ENCODE data around the gene DDAH2.
A peak's percentile ranks its signal among the peaks of the same experiment; 100 is the strongest.
"Not testable (repeated sequence)": the region's sequence is repeated elsewhere in the genome, so short reads cannot be mapped to it uniquely, and the experiment has no call there.

The DDAH2 gene

DNA sequence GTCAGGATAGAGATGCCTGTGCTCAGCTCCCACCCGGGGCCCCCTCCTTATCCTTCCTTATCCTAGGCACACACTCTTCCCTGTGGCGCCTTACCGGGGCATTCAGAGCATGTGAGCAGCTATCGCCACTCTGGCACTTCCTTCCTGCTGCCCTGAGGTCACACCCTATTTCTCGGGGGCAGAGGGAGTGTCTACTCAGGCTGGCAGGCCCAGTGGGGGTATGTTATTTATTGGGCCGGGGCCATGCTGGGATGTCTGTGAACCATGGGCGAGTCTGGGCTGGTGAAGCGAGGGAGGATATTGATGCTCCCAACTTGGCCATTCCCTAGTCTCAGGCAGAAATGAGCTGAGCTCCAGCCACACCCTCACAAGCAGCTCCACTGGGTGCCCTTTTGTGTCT lies 17.9 kb downstream of the DDAH2 start:
- no peak for DNase-seq

DNA sequence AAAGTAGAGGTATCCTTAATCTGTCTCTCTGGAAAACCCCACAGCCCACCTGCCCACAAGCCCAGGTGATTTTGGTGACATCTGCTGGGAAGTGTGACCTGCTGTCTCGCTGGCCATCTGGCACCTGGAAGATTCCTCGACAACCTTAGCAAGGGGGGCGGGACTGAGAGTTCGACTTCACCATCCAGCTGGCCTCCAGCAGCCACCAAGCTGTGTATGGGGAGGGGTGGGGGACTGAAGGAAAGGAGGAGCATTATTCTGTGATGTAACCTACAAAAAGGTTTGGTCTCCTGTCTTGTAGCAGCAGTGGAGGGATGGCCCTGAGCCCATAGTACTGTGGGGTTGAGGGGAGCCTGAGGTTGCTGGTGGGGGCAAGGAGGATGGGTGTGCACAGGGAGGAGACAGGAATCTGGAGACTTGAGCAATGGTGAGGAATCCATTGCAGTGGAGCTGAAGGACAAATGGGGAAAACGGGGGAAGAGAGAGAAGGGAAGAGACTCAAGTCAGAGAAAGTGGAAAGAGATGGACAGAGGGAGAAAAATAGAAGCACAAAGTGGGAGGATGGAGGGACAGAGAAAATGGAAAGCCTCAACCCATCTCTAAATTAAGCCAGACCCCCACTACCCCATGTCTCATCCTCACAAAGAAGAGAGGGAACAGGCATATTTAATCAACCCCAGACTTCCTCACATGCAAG lies 18.4 kb downstream of the DDAH2 start:
- DNase-seq, result no peak

DNA sequence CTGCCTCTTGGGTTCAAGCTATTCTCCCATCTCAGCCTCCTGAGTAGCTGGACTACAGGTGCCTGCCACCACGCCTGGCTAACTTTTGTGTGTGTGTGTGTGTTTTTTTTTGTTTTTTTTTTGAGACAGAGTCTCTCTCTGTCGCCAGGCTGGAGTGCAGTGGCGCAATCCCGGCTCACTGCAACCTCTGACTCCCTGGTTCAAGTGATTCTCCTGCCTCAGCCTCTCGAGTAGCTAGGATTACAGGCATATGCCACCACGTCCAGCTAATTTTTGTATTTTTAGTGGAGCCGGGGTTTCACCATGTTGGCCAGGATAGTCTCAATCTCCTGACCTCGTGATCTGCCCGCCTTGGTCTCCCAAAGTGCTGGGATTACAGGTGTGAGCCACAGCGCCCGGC lies 19.9 kb downstream of the DDAH2 start:
- DNase-seq, result not testable (repeated sequence)

DNA sequence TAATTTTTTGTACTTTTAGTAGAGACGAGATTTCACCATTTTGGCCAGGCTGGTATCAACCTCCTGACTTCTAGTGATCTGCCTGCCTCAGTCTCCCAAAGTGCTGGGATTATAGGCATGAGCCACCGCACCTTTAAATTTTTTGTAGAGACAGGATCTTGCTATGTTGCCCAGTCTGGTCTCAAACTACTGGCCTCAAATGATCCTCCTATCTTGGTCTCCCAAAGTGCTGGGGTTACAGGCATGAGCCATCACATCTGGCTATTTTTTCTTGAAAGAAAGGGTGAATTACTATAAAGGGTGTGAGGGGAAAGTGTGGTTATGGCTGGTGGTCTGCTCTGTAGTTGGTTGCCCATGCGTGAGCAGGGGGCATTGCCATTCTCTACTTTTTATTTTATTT lies 20.9 kb downstream of the DDAH2 start:
- DNase-seq, result no peak

DNA sequence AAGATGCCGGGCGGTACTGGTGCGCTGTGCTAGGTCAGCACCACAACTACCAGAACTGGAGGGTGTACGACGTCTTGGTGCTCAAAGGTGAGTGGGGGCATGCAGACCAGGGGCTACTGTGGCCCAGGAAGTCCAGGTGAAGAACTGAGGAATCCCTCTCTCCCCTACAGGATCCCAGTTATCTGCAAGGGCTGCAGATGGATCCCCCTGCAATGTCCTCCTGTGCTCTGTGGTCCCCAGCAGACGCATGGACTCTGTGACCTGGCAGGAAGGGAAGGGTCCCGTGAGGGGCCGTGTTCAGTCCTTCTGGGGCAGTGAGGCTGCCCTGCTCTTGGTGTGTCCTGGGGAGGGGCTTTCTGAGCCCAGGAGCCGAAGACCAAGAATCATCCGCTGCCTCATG lies 21.4 kb downstream of the DDAH2 start:
- no peak for DNase-seq

DNA sequence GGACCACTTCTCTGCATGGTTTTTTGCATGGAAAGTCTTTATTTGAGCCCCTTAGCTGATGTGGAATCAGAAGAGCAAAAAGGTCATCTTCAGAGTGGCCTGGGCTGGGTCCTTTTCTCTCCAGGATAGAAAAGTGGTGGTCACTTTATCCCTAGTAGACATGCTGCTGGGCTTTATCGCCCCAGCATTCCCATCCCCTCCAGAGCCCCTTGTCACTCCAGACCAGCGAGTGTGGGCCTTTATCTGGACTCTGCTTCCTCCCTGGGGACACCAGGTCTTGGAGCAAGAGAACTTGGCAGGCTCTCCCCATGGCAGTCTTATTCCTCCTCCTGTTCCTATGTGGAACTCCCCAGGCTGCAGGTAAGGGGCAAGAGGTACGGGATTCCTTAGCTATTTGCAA lies 22.5 kb downstream of the DDAH2 start, which contains the start of gene LY6G6F:
TSS of gene LY6G6F (plus strand) at position 268 of the 400 bp plus-strand sequence. CDS start at position 309, 41 bp downstream.
- no peak for DNase-seq

DNA sequence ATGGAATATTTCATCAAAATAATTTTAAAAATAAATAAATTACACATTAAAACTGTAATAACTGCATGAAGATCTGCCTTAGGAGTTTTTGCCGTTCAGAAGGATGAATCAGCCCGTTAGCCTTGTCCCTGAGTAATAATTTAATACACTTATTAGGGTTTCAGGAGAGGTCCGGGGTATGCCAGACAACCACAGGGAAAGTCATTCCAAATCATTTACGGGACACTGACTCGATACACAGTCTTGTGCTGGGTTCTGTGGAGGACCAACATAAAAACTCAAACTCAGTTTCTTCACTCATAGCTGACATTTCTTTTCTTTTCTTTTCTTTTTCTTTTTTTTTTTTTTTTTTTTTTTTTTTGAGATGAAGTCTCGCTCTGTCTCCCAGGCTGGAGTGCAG lies 23.2 kb downstream of the DDAH2 start:
- DNase-seq, result no peak

DNA sequence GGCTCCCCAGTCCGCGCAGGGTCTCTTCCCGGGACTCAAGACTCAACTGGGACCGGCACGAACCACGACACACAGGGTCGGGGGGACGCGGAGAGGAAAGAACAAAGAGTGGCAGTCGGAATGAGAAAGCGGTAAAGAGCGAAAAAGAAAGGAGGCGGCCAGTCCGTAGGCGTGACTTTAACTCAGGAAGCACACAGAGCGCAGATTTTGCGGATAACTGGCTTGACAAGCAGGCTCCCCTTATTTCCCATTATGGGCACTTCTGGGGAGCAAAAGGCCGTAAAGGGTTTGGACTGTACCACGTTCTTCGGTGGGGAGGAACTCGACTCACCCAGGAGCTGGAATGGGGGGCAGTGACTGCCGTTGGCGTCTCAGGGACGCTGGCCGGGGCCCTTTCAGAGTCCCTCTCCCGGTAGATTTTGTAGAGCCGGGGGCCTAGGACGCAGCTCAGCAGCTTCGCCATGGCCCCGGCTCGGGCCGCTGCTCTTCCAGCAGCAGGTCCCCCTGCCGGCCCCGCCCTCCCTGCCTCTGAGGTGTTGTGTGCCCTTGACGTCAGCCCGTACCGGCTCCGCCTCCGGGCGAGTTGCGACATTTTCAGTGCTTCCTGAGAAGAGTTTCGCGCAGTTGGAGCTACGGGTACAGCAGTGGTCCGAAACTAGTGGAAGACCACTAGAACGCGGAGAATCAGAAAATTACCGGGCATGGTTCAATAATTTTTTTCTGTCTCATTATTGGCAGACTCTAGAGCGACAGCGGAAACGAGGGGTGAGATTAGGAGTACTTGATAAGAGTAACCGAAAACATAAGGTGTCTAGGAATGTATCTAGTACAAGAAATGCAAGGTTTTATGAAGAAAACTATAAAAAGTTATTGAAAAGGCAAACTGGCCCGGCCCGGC lies 26.0 kb downstream of the DDAH2 start, which contains the start of gene ABHD16A:
TSS of gene ABHD16A (minus strand) at position 506 of the 898 bp plus-strand sequence. CDS start at position 463, 43 bp downstream.
- peak; percentile 97 for DNase-seq

DNA sequence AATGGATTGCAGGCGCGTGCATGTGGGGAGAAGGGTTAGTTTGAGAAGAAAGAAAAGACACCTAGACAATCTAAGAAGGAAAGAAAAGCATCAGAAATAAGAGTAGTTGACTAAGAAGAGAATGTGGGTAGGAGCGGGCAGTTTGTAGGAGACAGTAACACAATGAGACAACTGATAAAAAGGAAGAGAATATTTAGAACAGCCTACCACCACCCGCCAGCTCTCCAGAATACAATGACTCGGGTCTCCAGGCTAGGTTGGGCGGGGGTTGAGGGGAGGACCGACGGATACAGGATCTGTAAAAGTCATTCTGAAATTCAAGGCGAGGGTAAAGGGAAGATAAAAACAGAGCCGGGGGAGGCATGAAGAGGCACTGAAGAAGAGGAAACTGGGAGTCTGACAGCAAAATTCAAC lies 26.7 kb downstream of the DDAH2 start:
- DNase-seq, result no peak

DNA sequence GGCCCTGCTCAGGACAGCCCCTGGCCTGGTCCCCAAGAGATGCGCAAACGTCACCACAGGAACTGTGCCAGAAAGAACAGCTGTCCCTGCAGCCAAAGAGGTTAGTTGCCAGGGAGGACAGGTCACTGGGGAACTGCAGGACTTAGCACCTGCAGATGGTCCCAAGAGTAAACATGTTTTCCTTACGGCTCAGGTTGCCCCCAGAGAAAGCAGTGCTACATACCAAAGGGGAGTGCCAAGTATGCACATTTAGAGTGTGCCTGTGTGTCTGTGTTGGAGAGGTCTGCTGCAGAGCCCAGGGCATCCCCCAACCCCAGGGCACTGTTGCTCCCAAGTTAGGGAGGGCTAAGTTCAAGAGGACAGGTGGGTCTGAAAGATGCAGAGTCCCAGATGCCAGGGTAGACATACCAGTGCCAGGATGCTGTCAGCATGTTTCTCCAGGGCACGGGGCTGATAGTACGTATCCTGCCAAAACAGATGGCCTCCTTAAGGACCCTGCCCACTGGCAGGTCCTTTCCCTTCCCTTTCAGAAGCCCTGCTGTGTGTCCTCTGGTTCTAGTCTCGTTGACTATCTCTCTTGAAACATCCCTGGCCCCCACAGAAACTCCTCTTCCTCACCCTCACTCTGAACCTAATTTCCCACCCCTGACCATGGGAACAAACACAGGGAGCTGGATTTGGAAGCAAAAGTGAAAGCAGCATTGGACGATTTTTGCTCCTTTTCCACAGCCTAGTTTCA lies 27.3 kb downstream of the DDAH2 start:
- DNase-seq, result no peak

DNA sequence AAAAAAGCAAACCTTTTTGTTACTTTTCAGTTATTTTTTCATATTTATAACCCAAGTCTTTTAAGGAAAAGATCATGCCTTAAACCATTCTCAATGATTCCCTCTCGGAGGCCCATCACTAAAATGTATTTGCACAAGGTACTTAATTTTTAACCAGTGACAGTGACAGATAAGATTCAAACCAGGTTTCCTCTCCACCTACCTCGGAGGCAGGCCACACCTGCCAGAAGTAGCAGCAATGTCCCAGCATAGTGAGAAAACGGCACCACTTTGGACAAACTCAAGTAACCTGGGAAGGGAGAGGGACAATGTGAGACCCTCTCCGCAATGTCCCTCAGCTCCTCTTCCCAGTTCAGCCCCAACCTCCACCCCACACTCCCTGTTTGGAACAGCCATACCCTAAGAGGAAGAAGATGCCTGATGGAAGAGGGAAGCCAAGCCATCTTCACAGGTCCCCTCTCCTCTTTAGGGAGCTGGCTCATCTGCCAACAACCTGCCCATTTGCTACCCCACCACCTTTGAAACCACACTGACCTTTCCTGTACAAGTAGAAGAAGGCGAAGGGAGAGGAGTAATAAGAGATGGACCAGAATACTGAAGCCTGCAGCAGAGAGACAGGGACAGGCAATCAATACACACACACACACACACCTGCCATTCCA lies 28.2 kb downstream of the DDAH2 start:
- no peak for DNase-seq

DNA sequence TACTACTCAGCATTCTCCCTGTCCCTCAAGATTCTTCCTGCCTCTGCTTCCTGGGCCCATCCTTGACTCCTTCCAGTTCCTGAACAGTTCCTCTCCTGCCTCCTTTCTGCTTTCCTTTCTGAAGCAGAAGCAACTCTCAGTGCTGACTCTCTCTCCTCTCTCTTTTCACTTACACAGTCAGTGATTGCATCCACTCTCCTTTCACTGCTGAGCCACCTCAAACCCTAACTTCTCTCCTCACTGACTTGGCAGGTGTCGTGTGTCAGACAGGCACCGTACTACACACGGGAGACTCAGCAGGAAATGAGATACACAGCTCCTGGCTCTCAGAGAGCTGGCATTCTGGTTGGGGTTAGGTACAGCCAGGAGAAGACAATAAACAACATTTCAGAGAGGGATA lies 31.5 kb downstream of the DDAH2 start:
- no peak for DNase-seq

DNA sequence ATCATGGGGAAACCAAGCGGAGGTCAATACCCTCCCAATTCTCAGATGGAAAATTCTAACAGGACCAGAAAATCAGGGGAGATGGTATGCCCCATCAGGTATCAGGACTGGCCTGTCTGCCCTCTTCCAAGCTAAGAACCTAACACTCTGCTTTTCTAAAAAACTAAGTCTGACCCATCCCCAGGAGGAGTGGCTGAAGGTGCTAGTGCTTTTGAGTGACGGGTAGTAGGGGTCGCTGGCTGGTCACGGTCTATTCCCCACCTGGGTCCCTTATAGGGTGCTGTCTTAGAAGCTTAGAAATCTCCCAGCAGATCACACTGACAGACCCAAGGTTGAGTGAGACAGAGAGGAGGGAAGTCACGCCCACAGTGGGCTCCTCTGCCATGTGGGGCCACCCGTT lies 35.6 kb downstream of the DDAH2 start:
- no peak for DNase-seq

DNA sequence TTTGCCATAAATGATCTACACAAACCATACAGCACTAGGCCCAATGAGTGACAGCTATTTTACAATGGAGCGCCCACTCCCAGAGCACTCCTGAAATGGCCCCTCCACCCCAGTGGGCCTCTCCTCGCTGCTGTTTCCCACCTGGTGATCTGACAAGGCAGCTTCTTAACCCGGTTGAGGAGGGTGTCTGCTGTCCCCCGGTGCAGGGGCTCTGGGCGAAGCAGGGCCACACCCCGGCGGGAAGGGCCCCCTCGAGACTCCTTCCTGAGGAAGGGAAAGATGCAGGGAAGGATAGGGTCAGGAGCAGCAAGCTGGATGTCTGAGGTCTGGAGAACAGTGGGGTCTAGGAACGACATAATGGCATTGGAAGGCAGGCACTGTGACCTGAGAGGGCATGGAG lies 36.2 kb downstream of the DDAH2 start:
- DNase-seq, result no peak

DNA sequence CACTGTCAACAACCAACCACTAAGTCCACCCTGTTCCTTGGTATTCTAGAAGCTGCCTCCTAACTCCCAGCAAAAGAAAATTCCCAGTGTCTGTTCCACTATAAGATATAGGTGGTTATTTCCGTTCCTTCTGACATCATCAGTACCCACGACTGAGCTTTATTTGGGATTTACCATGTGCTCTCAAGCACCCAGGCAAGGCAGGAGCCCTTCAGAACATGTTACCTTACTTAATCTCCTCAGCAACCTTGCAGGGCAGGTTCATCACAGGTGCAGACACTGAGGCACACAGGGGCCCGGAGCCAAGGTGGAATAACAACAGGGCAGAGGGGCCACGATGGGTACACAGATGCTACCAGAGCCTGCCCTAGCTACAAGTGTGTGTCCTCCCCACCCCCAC lies 36.7 kb downstream of the DDAH2 start:
- no peak for DNase-seq

DNA sequence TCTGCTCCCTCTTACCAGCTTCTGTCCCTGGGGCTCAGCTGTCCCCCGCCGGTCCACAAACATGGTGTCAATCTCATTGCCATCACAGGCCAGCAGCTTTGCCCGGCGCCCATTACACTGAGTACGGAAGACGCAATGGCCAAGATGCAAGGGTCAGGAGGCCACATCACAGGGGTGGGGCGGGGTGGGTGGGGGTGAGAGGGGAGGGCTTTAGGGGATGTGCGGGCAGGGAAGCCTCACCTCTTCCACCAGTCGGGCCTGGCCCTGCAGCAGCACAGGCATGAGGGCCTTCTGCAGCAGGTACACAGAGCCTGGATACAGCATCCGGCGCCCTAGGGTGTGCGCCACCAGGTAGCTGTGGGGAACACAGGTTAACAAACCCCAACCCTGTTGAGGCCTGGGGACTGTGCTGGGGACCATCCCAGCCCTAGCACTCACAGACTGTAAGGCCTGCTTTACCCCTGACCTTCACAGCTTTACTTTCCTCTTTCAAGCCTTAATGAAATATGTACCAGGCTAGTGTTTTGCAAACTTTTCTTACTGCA lies 37.5 kb downstream of the DDAH2 start:
- DNase-seq, result no peak

DNA sequence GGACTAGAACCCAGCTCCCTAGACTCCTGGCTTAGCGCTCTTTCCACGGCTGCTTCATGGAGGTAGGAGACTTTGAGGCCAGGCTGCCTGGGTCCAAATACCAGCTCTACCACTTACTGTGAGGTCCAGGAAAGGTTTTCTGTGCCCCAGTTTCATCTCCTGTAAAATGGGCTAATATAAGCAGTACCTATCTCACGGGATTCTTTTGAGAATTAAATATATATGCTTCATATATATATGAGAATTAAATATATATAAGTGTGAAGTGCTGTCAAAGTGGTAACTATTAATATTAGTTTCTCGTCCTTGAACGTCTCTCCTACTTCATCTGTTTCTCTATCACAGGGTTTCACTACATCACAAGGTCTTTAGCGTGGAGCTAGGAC lies 38.0 kb downstream of the DDAH2 start:
- DNase-seq, result no peak

DNA sequence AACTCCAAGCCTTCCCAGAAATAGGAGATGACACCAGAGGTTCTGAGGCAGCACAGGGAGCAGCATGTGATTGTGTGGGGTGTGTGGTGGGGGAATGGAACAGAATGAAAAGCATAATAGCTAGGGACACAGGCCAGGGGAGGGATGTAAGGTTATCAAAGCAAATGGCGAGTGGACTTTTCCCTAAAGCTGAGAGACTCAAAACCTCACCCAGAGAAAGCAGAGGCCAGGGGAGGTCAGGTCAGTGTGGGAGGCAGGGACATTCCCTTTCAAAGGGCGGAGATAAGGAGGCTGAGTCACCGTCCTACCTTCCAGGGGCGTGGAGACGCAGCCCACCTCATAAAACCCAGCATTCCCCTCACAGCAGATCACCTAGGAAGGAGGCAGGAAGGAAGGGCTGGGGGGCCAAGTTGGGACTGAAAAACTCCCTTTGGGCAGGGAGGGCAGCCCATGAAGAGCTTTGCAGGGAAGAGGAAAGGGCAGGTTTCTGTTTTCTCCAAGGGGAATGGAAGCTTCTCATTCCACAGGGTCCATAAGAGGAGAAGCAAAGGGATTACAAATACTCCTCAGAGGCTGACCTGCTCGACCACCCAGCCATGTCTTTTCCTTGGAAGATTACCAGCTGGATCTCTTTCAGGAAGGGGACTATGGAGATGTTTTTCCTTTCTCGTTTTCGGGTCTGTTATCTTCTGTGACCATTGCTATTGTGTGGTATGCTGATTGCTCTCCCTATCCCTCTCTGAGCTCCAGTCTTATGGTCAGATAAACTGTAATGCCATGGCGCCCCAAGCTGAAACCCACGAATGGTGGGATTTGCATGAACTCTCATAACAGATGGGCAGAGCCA lies 38.6 kb downstream of the DDAH2 start:
- no peak for DNase-seq

DNA sequence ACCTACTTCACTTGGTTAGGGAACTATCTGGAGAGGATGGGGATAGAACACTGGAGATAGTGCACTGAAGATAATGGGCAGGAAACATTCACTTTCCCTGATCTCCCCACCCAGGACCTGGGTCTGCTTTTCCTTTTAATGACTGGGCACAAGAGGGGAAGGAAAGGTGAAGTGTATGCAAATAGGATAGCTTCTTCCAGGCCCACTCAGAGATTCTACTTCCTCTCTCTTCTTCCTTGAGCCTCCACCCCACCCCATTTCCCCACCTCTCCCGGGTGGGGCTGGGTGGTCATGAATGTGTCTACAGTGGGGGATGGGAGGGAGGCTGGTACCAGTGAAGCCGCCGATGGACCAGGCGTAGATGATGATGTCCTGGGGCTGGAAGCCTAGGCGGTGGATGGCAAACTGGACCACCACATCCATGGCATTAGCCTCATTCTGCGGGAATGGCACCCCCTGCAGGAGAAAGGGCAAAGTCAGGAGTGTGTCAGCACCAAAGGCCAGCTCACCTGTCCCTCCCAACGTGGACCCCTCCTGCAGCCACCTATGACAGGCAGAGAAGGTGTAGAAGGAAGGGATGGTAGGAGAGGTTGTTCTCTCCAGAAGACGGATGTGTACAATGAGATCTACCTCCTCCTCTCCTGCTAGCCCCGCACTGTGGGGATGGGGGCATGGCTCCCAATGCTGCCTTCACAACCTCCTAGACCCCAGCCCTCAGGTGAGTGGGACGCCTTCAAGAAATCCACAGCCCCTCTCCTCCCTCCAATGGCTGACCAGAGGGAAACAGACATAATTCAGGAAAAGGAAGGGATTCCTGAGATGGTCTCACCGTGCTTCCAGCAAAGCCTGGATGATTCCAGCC lies 39.6 kb downstream of the DDAH2 start:
- DNase-seq, result no peak

DNA sequence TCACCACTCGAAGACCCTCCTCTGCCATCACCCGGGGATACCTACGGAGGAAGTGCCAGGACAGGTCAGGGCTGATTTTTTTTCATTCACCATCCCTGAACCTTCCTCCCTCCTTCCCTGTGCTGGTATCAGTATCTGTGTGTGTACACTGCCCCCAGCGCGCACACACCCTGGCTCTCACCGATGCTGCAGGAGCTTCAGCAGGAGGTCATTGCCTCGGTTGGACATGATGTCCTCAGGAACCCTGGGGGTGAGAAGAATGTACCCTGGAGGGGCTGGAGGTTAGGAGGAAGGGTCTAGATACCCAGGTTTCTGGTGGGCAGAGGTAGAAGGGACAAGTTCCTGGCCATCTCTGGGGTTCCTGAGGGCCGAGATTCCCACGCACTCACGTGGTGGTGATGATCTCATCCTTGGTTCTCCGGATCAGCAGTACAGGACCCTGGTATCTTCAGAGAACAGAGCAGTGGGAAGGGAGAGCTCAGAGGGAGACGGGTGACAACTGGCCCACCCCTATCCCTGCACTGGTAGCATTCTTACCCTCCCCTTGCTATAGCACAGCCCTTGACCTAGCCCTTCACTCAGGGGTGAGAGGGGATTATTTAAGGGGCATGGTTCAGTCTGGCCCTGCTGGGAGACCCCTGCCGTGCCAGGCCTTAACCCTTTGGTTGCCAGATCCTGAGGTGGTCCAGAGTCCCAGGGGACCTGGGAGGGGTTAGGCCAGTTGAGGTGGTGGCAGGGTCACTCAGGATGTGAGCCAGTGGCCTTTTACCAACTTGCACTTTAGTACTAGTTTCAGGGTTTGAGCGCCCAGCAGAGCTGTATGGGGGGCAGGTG lies 41.0 kb downstream of the DDAH2 start:
- DNase-seq, result no peak

Measured in activated CD8-positive, alpha-beta memory T cell treated with anti-CD3 and anti-CD28 coated beads, Interleukin-2, amount 50 U/mL, for 4 hours (primary cell).